ENCODE measurements around the gene SLC25A20.
"Not testable (repeated sequence)": the region's sequence is repeated elsewhere in the genome, so short reads cannot be mapped to it uniquely, and the experiment has no call there.

GRCh38 chr3:48829525-48829924 lies 69.2 kb downstream of the SLC25A20 start:
- TF ChIP-seq POLR2A, CTCF (IDR thresholded peaks at IDR 0.05): not testable (repeated sequence)

Data from Peyer's patch (tissue), 4 donors.